Measurements from ENCODE around the gene ATAD2B.

DNA sequence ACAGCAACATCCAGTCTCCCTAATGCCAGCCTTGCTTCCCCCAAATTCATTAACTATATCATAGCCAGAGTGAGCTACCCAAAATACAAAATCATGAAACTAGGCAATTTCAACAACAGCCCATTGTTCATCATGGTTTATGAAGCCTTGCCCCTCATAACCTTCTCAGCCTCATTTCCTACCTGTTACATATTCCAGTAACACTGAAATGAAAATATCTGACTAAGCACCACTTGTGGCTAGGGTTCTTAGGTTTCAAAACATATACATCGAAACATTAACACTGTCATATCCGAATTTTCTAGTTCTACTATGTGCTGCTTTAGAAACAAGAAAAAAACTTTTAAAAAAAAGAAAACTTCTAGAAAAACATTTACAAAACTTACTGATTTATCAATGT is 59.5 kb downstream of the ATAD2B start:
- TF ChIP-seq POLR2A (IDR thresholded peaks at IDR 0.05; ENCODE audit: low read length) (no peak), GATA1 (IDR thresholded peaks at IDR 0.05; ENCODE audit: low read depth, low read length) (no peak)

Data from erythroblast (primary cell).